Fibroblast of lung (primary cell): ENCODE measurements around the gene GC.

Experiments
- EZH2 ChIP-seq: IDR thresholded peaks from 2 replicates; pipeline ENCODE4 v1.5.1; 2012; ENCODE audit warnings: low read length, control low read depth, mild to moderate bottlenecking; ENCODE audit errors: missing control alignments
- TF ChIP-seq, protein P1 (sequence below), 2 donors: IDR thresholded peaks in 1 of 2; conservative IDR thresholded peaks in 1 of 2; 1 replicate in 1 of 2; 2 replicates in 1 of 2; pipeline ENCODE4 v1.5.1; 2011 to 2012; ENCODE audit warnings: low read length in 2 of 2, control low read depth in 1 of 2, inconsistent platforms in 1 of 2, low read depth in 1 of 2, mild to moderate bottlenecking in 1 of 2

GRCh38 chr4:71827826-71828225, 43.9 kb upstream of the GC start:
- TF ChIP-seq, protein P1, sequence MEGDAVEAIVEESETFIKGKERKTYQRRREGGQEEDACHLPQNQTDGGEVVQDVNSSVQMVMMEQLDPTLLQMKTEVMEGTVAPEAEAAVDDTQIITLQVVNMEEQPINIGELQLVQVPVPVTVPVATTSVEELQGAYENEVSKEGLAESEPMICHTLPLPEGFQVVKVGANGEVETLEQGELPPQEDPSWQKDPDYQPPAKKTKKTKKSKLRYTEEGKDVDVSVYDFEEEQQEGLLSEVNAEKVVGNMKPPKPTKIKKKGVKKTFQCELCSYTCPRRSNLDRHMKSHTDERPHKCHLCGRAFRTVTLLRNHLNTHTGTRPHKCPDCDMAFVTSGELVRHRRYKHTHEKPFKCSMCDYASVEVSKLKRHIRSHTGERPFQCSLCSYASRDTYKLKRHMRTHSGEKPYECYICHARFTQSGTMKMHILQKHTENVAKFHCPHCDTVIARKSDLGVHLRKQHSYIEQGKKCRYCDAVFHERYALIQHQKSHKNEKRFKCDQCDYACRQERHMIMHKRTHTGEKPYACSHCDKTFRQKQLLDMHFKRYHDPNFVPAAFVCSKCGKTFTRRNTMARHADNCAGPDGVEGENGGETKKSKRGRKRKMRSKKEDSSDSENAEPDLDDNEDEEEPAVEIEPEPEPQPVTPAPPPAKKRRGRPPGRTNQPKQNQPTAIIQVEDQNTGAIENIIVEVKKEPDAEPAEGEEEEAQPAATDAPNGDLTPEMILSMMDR (conservative IDR thresholded peaks at IDR 0.05 in 1 of 2, IDR thresholded peaks at IDR 0.05 in 1 of 2; ENCODE audit: low read depth in 1 of 2, low read length in 2 of 2), result no peak
- no peak for TF ChIP-seq EZH2
